ENCODE data around the gene MXRA8.

MXRA8 gene

GRCh38 chr1:1333551-1334241 lies 24.7 kb downstream of the MXRA8 start:
- DNase-seq = no peak

- no peak for DNase-seq
These were observed 25.4 kb downstream of the MXRA8 start for GRCh38 chr1:1332774-1333480.

- DNase-seq = no peak
These were observed 26.2 kb downstream of the MXRA8 start for GRCh38 chr1:1332031-1332755.

- DNase-seq = no peak
These were observed 27.0 kb downstream of the MXRA8 start, which contains the start of gene TAS1R3 for GRCh38 chr1:1331068-1331965. TAS1R3 (plus strand) TSS chr1:1331280; CDS start chr1:1331346, 66 bp downstream.

GRCh38 chr1:1330366-1331067 lies 27.8 kb downstream of the MXRA8 start:
- no peak for DNase-seq

GRCh38 chr1:1329304-1330210 lies 28.8 kb downstream of the MXRA8 start:
- no peak for DNase-seq

GRCh38 chr1:1328254-1328653 lies 30.1 kb downstream of the MXRA8 start:
- DNase-seq = no peak

GRCh38 chr1:1327291-1327690 lies 31.1 kb downstream of the MXRA8 start:
- DNase-seq = no peak

- DNase-seq = no peak
These were observed 32.2 kb downstream of the MXRA8 start for GRCh38 chr1:1326075-1326605.

GRCh38 chr1:1325288-1326074 lies 32.9 kb downstream of the MXRA8 start:
- DNase-seq = no peak

GRCh38 chr1:1324524-1325287 lies 33.6 kb downstream of the MXRA8 start, which contains the start of the genes CPTP and INTS11:
CPTP (plus strand) TSS chr1:1324802; CDS start chr1:1326911, 2,109 bp downstream.
INTS11 (minus strand) TSS chr1:1324660; CDS start chr1:1324608, 52 bp downstream.
- DNase-seq = peak; percentile 95

- DNase-seq = no peak
These were observed 34.3 kb downstream of the MXRA8 start for GRCh38 chr1:1324084-1324523.

- no peak for DNase-seq
These were observed 35.4 kb downstream of the MXRA8 start for GRCh38 chr1:1322952-1323351.

- no peak for DNase-seq
These were observed 35.9 kb downstream of the MXRA8 start for GRCh38 chr1:1322418-1322817.

GRCh38 chr1:1321477-1321876 lies 36.9 kb downstream of the MXRA8 start:
- no peak for DNase-seq

GRCh38 chr1:1320666-1321448 lies 37.5 kb downstream of the MXRA8 start:
- no peak for DNase-seq

GRCh38 chr1:1319646-1319941 lies 38.8 kb downstream of the MXRA8 start:
- DNase-seq = no peak
